ENCODE data around the gene CFAP206.
"Not testable (repeated sequence)": the region's sequence is repeated elsewhere in the genome, so short reads cannot be mapped to it uniquely, and the experiment has no call there.

CFAP206 gene

DNA sequence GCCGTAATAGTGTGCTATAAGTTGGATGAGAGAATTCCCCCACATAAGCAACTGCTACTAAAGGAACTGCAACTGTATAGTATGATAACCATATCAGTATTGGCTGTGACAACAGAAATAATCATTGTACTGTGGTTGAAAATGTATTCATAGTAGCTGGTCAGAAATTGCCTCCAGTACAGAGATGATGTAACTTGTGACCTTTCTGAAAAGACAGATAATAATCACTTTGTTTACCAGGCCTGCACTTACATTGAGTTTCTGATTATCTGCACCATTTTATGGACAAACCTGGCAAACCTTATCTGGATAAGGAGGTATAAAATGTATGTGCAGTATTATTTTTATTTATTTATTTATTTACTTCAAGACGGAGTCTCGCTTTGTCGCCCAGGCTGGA, 19.0 kb downstream of the CFAP206 start:
- no peak for DNase-seq

DNA sequence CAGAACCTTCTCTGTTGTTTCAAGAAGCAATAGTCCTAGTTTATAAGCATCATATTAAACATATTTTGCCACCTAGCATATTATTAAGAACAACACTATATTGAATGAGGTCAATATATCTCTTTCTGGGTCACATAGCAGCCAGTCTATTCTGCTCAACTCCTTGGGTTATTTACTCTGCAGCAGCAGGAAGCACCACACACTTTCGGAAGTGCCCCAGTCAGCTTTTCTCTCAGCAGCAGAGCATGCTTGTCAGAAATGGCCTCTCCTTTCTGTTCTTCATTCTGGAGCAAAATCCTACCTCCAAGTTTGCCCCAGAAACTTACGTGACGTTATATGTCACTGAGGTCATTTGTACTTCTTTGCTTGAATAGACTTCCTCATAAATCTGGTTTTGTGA, 22.7 kb downstream of the CFAP206 start:
- no peak for DNase-seq

DNA sequence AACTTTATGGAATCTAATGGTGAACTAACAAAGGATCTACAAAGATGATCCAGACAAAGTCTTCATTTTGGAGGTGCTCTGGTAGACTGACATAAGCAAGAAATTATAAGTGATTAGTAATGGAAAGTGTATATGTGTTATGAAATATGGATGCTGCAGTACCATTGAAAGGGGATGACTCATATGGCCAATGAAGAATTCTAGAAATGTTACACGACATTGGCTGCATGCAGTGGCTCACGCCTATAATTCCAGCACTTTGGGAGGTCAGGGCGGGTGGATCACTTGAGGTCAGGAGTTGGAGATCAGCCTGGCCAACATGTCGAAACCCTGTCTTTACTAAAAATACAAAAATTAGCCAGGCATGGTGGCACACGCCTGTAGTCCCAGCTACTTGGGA, 23.5 kb downstream of the CFAP206 start:
- DNase-seq: no peak

DNA sequence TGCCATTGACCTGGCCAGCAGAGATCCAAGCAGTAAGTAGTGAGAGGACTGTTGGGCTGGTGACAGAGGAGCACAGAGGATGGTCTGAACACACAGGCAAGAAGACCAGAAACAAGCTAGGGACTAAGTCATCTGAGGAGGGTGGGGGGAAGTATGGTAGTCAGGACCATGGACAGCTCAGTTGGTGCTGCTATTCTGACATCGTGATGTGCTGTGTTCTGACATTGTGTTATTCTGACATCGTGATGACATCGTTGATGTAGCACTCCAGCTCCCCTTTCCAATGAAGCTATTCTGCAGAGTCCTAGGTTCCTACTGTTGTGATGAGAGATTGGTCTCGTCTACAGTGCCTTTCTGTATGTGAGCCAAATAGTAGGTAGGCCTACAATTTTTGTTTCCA, 28.7 kb downstream of the CFAP206 start:
- DNase-seq: no peak

DNA sequence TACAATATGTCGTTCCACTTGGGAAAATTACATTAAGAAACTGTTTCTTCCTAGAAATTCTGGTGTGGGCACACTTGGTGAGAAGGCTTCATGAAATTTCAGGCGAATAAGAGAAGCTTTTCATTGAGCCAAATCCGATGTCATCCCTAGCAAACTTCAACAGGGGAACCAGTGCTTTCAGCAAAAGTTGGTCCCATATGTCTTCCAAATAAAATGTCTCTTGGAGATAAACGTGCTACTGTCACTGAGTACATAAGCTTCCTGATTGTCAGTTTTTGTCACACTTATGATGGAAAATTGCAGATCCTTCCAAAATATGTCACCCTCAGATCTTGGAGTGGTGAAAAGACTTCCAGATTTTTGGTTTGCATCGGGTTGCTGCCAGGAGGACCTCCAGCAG, 33.9 kb downstream of the CFAP206 start:
- no peak for DNase-seq

DNA sequence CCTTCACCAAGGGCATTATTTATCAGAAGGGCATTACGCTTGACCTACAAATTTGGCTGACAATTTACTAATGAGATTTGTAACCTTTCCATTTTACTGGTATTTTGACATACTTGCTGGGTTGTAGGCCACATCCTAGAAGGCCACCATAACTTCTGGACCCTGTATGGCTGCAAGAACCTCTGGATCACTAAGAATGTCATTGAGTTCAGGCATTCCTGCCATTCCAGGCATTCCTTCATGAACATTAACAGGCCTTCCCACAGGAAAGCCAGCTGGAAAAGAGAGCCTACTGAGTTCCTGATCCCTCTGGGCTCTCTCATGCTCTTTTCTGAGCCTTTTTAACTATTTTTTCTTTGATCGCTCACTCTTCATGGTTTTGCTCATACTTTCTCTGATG, 36.6 kb downstream of the CFAP206 start:
- DNase-seq: no peak

DNA sequence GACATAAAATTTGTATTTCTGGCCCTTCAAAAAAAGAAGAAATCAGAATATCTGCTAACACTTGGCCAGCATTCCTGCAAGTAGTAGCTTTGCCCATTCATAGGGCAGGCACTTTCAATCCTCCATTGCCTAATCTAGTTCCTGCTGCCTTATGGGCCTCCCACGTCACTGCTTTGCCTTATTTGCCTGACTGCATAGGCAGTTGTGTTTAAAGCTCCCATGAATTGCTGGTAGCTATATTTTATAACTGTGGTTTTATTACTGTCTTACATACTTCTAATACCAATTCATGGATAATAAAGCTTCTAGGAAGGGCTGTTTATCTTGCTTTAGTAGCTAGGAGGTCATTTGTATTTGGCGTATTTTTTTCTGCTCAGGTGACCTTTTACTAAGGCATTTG, 57.3 kb downstream of the CFAP206 start:
- DNase-seq: no peak

DNA sequence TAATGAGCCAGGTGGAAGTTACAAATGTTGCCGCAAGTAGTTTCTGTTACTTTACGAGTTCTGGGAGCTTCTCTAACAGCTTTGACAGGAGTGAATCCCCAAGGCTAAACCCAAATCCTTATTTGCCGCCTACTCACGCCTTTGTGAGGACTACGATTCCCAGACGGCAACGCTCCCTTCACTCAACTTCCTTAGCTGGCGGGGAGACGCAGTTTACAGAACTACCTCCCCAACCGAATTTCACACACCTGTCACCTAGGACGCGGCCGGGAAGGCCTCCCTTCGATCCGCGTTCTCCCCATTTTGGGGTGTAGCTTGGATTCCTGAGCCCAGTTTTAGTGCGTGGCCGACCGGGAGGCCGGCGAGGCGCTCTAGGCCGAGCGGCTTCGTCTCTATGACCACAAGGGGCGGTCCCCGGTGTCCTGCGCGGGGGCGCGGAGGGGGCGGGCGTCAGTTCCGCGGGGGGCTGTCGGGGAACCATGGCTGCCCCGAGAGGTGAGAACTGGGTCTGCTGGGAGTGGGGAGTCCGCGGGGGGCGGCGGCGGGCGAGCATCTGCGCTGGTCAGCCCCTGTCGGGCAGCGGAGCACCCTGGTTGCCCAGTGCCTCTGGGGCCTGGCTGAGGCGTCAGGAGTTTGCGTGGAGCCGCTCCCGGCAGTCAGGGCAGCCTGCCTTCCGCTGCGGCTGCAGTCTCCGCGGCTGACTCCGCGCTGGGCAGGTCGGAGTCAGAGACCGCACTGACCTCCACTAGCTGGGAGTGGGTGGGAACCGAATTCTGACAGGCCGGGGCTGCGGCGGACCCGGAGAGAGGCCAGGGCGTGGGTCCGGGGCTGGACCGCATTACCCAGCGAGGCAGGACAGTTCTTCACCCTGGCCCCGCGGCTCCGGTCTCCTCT, 65.0 kb downstream of the CFAP206 start, which contains the start of gene SLC35A1:
TSS of gene SLC35A1 (plus strand) at position 450 of the 894 bp plus-strand sequence. CDS start at position 480, 30 bp downstream.
- DNase-seq: peak; percentile 48 to 66

DNA sequence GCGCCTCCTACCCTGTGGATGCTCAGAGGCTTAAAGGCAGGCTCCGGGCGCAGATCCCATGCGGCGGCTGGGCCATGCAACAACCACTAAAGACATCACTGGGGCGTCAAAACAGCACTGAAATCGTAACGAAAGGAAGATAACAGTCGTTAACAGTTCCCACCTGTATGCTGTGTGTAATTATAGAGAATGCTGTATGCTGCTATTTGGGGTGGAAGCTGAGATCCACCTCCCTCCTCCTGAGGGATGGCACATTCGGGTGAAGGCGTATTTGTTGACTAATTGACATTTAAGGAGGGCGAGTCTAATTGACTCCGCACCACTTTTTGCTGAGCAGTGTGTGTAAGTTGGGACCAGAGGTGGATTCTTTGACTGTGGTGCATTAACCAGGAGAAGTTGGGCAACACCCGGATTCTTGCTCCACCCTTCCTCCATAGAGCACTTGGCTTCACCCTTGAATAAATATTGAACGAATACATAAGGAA, 65.7 kb downstream of the CFAP206 start:
- no peak for DNase-seq

DNA sequence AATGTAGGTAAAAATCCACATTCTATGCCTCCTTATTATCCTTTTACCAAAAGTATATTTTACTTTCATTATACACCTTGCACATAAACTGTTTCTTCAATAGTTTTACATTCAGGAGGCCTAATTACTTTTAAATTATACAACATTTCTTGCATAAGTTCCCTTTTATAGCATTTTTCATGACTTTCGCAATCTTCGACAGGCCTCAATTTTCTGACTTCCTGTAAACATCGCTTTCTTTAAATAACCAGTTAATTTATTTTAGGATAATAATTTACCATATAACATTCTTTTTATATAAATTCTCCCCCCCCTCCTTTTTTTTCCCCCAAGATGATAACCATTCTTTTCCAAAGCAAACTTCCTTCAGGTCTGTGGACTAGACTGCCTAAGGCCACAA, 74.2 kb downstream of the CFAP206 start:
- no peak for DNase-seq

DNA sequence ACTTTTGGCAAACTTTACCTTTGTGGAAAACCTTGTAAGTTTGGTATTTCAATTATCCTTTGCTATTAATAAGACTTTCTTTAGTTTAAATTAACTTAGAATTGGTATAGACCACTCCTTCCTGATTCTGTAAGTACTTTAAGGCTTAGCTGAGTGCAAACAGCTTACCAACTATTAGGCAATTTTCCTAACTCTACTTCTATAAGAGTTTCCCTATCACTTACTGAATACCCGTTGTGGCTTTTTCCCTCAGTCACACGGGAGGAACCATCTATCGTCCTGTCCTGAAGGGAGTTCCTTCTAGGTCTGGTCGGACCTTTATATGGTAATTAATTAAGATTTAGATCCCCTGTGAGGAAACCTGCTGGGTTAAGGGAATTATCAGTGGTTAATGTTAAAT, 74.6 kb downstream of the CFAP206 start:
- DNase-seq: no peak

DNA sequence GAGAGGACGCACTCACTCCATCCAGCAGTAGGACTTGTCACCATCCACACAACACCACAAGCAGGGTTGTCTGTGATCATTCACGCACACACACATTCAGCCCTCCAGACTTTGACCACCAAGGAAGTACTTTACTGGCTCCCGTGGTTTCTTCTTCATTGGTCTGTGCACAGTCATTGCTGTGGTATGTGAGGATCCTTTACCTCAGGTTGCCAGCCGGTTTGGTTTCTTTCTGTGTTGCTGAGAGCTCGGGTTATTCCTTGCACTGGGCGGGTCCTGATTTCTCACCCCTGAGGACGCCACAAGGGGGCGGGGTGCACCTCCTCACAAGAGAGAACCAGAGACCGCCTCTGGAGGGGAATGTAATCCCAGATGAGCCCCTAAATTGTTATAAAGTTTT, 76.2 kb downstream of the CFAP206 start:
- no peak for DNase-seq

DNA sequence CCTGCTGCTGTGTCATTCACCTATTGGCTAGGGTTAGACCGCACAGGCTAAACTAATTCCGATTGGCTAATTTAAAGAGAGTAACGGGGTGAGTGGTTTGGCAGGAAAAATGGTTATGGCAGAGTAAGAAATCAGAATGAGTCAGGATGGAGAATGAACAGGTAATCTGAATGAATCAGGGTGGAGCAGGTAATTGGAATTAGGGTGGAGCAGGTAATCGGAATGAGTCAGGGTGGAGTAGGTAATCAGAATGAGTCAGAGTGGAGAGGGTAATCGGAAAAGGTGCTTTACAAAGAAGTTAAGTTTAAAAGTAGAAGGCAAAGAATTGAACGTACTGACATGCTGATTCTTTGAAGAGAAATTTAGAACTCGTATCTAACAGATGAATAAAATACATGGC, 76.7 kb downstream of the CFAP206 start:
- DNase-seq: no peak

DNA sequence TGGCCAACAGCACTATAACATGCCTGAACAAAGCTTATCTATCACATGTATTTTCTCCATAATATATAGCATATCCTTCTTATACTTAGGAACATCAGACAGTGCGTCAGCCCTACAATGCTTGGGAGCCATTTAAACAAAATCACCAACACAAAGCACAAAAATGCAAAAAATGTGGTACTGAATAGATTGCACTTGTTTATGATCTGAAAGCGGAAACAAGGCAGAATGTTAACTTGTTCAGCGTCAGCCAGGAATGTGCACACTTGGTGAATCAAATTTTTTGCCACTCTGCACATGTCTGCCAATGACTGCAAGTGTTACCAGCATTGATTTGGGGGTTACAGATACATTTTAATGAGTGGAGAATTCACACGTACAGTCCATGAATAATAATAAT, 79.8 kb downstream of the CFAP206 start:
- no peak for DNase-seq

DNA sequence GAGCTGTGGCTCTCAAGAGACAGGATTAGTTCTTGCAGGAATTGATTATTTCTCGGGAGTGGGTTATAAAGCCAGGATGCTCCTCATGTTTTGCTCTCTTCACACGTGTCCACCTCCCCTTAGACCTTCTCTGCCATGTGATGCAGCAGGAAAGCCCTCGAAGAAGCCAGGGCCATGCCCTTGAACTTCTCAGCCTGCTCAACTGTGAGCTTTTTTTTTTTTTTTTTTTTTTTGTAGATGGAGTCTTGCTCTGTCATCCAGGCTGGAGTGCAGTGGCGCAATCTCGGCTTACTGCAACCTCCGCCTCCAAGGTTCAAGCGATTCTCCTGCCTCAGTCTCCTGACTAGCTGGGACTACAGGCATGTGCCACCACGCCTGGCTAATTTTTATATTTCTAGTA, 81.6 kb downstream of the CFAP206 start:
- not testable (repeated sequence) for DNase-seq

DNA sequence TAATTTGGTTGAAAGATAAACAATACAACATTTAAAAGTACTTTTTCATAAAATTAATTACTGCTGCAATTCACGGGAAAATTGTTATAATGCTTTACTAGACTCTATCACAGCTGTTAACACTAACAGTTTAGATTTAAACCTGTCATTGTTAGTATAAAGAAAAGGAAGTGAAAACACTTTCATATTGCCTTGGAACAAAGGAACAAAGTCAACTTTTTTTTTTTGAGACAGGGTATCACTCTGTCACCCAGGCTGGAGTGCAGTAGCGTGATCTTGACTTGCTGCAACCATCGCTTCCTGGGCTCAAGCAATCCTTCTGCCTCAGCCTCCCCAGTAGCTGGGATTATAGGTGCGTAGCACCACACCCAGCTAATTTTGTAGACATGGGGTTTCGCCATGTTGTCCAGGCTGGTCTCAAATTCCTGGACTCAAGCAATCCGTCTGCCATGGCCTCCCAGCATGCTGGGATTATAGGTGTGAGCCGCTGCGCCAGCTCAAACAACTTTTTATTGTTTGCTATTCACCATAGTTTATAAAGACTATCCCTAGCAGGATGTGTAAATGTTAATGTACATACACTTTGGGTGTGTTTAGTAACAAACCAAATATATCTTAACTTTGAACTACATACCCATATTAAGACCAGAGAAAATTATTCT, 87.1 kb downstream of the CFAP206 start:
- DNase-seq: no peak

DNA sequence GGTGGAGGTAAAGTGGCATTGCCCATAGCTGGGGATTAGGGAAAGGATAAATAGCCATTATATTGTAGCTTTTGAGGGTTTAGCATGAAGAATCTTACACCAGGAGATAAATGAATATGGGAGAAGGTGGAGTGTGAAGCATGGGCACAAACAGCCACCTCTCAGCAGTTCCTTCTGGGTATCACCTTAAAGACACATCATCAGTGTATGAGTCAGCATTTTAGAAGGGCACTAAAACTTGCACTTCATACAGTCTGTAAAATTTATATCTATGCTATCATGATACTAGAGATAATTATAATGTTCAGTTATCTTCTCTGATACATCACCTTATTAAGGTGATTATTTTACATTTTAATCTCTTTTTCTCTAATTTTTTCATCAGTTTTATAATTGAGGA, 90.3 kb downstream of the CFAP206 start:
- no peak for DNase-seq

DNA sequence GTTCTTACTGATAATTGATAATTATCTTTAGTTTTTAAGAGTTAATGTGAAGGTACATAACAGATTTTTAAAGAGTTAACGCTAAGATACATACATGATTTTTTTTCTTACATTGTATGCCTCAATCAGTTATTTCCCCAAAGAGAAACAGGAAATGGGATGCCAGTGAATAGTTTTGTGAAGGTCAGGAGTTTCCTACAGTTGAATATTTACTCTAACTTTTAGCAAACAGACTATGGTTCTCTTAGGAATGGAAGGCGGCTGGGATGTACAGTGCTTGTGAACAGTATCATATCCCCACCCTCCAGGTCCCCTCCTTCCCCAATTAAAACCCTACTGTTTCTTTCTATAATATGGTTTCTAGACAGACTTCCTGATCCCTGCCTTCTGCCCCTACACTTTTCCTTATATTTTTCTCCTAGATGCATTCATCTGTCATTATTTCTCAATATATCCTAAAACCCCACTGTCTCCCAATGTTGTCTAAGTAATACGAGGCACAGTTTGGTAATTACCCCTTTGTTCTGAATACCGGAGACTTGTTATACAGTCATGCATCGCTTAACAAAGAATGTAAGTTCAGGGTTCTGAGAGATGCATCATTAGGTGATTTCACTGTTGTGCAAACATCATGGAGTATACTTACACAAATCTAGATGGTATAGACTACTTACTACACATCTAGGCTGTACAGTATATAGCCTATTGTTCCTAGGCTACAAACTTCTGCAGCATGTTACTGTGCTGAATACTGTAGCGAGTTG, 94.2 kb downstream of the CFAP206 start:
- DNase-seq: no peak

DNA sequence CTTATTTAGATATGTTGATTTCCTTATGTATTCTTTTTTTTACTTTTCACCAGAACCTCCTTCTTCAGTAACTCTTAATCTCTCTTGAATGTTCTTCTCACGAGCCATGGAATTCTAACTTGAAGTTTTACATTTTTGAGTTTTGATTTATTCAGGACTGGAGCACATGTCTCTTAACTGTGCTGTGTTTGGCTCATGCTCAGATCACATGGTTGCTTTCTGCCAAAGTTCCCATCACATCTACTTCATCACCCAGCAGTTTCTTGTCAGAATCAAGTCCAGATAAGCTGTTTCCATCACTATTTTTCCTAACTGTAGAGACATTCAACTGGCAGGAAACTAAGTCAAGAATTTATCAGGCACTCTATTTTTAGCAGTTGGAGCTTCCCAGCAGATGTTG, 96.7 kb downstream of the CFAP206 start:
- no peak for DNase-seq

All from NCI-H1930 (cell line).